T1000 (cell line): ENCODE measurements around the gene C1orf232.

Experiments
- DNase-seq: peaks from one replicate; lab custom pipeline; 2025; ENCODE audit warnings: mixed read lengths; lab: John Stamatoyannopoulos, UW

Gene C1orf232

GRCh38 chr1:26156285-26157038, 12.3 kb downstream of the C1orf232 start:
- no peak for DNase-seq

- DNase-seq, result no peak
These were observed 13.1 kb downstream of the C1orf232 start for GRCh38 chr1:26155370-26156284.

- no peak for DNase-seq
These were observed 14.0 kb downstream of the C1orf232 start for GRCh38 chr1:26154750-26155149.

GRCh38 chr1:26153966-26154532, 14.7 kb downstream of the C1orf232 start:
- DNase-seq, result no peak

- no peak for DNase-seq
These were observed 19.9 kb downstream of the C1orf232 start for GRCh38 chr1:26148887-26149286.

GRCh38 chr1:26145960-26146294, 22.8 kb downstream of the C1orf232 start:
- DNase-seq, result no peak

GRCh38 chr1:26145041-26145959, 23.5 kb downstream of the C1orf232 start:
- DNase-seq, result peak; percentile 48

- DNase-seq, result no peak
These were observed 26.6 kb downstream of the C1orf232 start for GRCh38 chr1:26142159-26142558.

- no peak for DNase-seq
These were observed 29.7 kb downstream of the C1orf232 start for GRCh38 chr1:26138974-26139558.

GRCh38 chr1:26134466-26134865, 34.3 kb downstream of the C1orf232 start:
- no peak for DNase-seq

- DNase-seq, result no peak
These were observed 36.0 kb downstream of the C1orf232 start for GRCh38 chr1:26132834-26133167.

GRCh38 chr1:26132128-26132833, 36.5 kb downstream of the C1orf232 start:
- DNase-seq, result no peak

GRCh38 chr1:26130695-26131094, 38.1 kb downstream of the C1orf232 start:
- DNase-seq, result no peak

GRCh38 chr1:26129778-26130177, 39.0 kb downstream of the C1orf232 start:
- no peak for DNase-seq

- no peak for DNase-seq
These were observed 41.3 kb downstream of the C1orf232 start for GRCh38 chr1:26127235-26128163.

GRCh38 chr1:26126321-26127084, 42.3 kb downstream of the C1orf232 start:
- DNase-seq, result no peak

- no peak for DNase-seq
These were observed 42.8 kb downstream of the C1orf232 start for GRCh38 chr1:26125946-26126320.

- no peak for DNase-seq
These were observed 43.4 kb downstream of the C1orf232 start for GRCh38 chr1:26125382-26125781.
